Spleen (tissue), 11 donors: ENCODE measurements around the gene DNM1. TPM values are rescaled to one million over a fixed set of nuclear protein-coding genes. Genes with fewer than 3 reads are reported as not detected.

ENCODE experiments used
- DNase-seq: peaks from one replicate; pipeline ENCODE4 v3.0.0-alpha.2; 2020
- H3K27ac ChIP-seq, 8 donors: fragments of 200-600 bp; sonication (generic) in 7 of 8; 1 replicate in 4 of 8; 2 replicates in 4 of 8; pipeline versions ENCODE4 v1.5.0 to v1.8.0; 2016 to 2021; ENCODE audit warnings: inconsistent platforms in 4 of 8, mild to moderate bottlenecking in 4 of 8, moderate library complexity in 1 of 8
- H3K27me3 ChIP-seq, 7 donors: fragments of 200-600 bp; sonication (generic) in 6 of 7; replicated peaks in 1 of 7; 1 replicate in 4 of 7; 2 replicates in 3 of 7; pipeline versions ENCODE4 v1.5.0 to v1.8.0; 2016 to 2021; ENCODE audit warnings: inconsistent platforms in 3 of 7, mild to moderate bottlenecking in 1 of 7
- H3K36me3 ChIP-seq, 6 donors: fragments of 200-600 bp; sonication (generic) in 5 of 6; 1 replicate in 4 of 6; 2 replicates in 2 of 6; pipeline versions ENCODE4 v1.5.0 to v1.8.0; 2016 to 2021; ENCODE audit warnings: inconsistent platforms in 2 of 6
- H3K4me1 ChIP-seq, 6 donors: fragments of 200-600 bp; sonication (generic) in 5 of 6; 1 replicate in 3 of 6; 2 replicates in 3 of 6; pipeline versions ENCODE4 v1.5.0 to v1.8.0; 2016 to 2021; ENCODE audit warnings: inconsistent platforms in 3 of 6
- H3K4me3 ChIP-seq, 8 donors: fragments of 200-600 bp; sonication (generic) in 7 of 8; 1 replicate in 4 of 8; 2 replicates in 4 of 8; pipeline versions ENCODE4 v1.5.0 to v1.8.0; 2016 to 2021; ENCODE audit warnings: inconsistent platforms in 4 of 8, mild to moderate bottlenecking in 4 of 8, moderate library complexity in 2 of 8
- H3K9me3 ChIP-seq, 8 donors: fragments of 200-600 bp; sonication (generic) in 7 of 8; 1 replicate in 4 of 8; 2 replicates in 4 of 8; pipeline versions ENCODE4 v1.5.0 to v1.8.0; 2016 to 2021; ENCODE audit warnings: inconsistent platforms in 4 of 8
- CTCF ChIP-seq, 11 experiments: fragments of 200-600 bp in 7 of 11; fragments of 450-650 bp in 4 of 11; sonication (generic) in 4 of 11; IDR thresholded peaks in 8 of 11; conservative IDR thresholded peaks in 3 of 11; 1 replicate in 7 of 11; 2 replicates in 4 of 11; pipeline versions ENCODE4 v1.4.0 to v1.8.0; 2016 to 2021; ENCODE audit warnings: antibody characterized with exemption in 11 of 11, inconsistent platforms in 4 of 11, mild to moderate bottlenecking in 1 of 11
- POLR2A ChIP-seq, 3 donors: fragments of 450-650 bp; IDR thresholded peaks; one replicate each; pipeline ENCODE4 v1.5.1; 2017; ENCODE audit warnings: antibody characterized with exemption in 3 of 3, mild to moderate bottlenecking in 1 of 3
- POLR2AphosphoS5 ChIP-seq, 3 donors: sonication (generic); formaldehyde crosslinking; IDR thresholded peaks; one replicate each; pipeline ENCODE4 v1.5.1; 2017; ENCODE audit warnings: antibody characterized with exemption in 3 of 3
- WGBS, 5 donors: extraction: QIAGEN DNeasy Blood & Tissue Kit in 3 of 5; methylation state at CpG; one replicate each; pipeline versions ENCODE4 v1.1.5 to v1.1.7; 2013 to 2018; 5-methylcytosine and 5-hydroxymethylcytosine counted together
- intact Hi-C: fragments of 100-400 bp; cut with DNase I; formaldehyde crosslinking; loops from one replicate; pipeline ENCODE4 v1.15.0; 2023; ENCODE audit warnings: low total_unique reads
- polyA plus RNA-seq, 3 donors: library from polyadenylated mRNA; stranded (reverse); fragments of 200-250 nt; gene quantifications; one replicate each; pipeline ENCODE4 v1.2.1, GENCODE V29; 2013
- total RNA-seq, 7 donors: library from RNA; depleted of rRNA in 3 of 7; stranded (reverse); fragments of >200 nt in 3 of 7; fragmentation: NEBNext Ultra II Directional in 4 of 7; extraction: Animal tissue kit (Norgen Biotek cat#: 25700) in 4 of 7; gene quantifications; one replicate each; pipeline versions ENCODE4 v1.1.0 to v1.2.1, GENCODE V29; 2016 to 2021
- donor health status: healthy with polysubstance abuse.
- donor health status: DM: no; HTN: no; CAD: no; lungs with moderate emphysema.
- donor health status: DM: no; HTN: no; CAD: no.
- donor health status: Bipolar disorder and iron deficiency.
- donor health status: healthy.
- donor health status: DM: no; HTN: no; CAD: no.
- donor health status: DM: yes; HTN: yes; CAD: no.

The DNM1 gene
- total and polyA plus RNA-seq, 10 donors = 0.42 to 3.6 (median 1.6) TPM

GRCh38 chr9:128169492-128169891 is 33.7 kb upstream of the DNM1 start:
- WGBS, 5 donors = 91 to 94% (median 92%) methylated on average over 8 of the region's 8 CpGs
- intact Hi-C loops = no loop called here
- H3K4me3 ChIP-seq = no peak overlapping the region
- TF ChIP-seq POLR2A (IDR thresholded peaks at IDR 0.05) (no peak), POLR2AphosphoS5 (IDR thresholded peaks at IDR 0.05) (no peak), CTCF (IDR thresholded peaks at IDR 0.05 in 8 of 11, conservative IDR thresholded peaks at IDR 0.05 in 3 of 11) (no peak)
- H3K9me3 ChIP-seq = no peaks in the 10 kb centered on the region
- H3K4me1 ChIP-seq = peaks cover 0 to under 1% (median 0%) of the 10 kb centered on the region in 6 donors
- DNase-seq = peak; percentile 46
- no peak overlapping the region for H3K27ac ChIP-seq
- H3K27me3 ChIP-seq = no peaks in the 10 kb centered on the region
- peaks cover 3 to 97% (median 64%) of the 10 kb centered on the region in 6 donors for H3K36me3 ChIP-seq

- TF ChIP-seq CTCF (IDR thresholded peaks at IDR 0.05 in 8 of 11, conservative IDR thresholded peaks at IDR 0.05 in 3 of 11) = no peak
- TF ChIP-seq POLR2AphosphoS5 (IDR thresholded peaks at IDR 0.05) = no peak
- TF ChIP-seq POLR2A (IDR thresholded peaks at IDR 0.05) = no peak
- intact Hi-C loops = no loop called here
- 91 to 100% (median 95%) methylated on average over 4 to 8 of the region's 8 CpGs for WGBS, 5 donors
- Histone ChIP-seq H3K36me3 (peaks cover 3 to 97% (median 65%) of the 10 kb centered on the region in 6 donors), H3K27me3 (no peaks in the 10 kb centered on the region), H3K4me1 (no peaks in the 10 kb centered on the region), H3K9me3 (no peaks in the 10 kb centered on the region), H3K4me3 (no peak overlapping the region), H3K27ac (no peak overlapping the region)
- DNase-seq = no peak
Measured at GRCh38 chr9:128169925-128170324, 33.3 kb upstream of the DNM1 start.

- no peaks in the 10 kb centered on the region for H3K27me3 ChIP-seq
- H3K9me3 ChIP-seq = peaks cover 0 to 4% (median 0%) of the 10 kb centered on the region in 8 donors
- H3K36me3 ChIP-seq = peaks cover 6 to 97% (median 69%) of the 10 kb centered on the region in 6 donors
- WGBS, 5 donors = 60 to 94% (median 85%) methylated on average over 4 of the region's 4 CpGs
- DNase-seq = no peak
- no peak overlapping the region for H3K4me3 ChIP-seq
- TF ChIP-seq POLR2A (IDR thresholded peaks at IDR 0.05) (no peak), CTCF (IDR thresholded peaks at IDR 0.05 in 8 of 11, conservative IDR thresholded peaks at IDR 0.05 in 3 of 11) (no peak), POLR2AphosphoS5 (IDR thresholded peaks at IDR 0.05) (no peak)
- intact Hi-C loops = no loop called here
- no peak overlapping the region for H3K27ac ChIP-seq
- H3K4me1 ChIP-seq = peaks cover 0 to 15% (median 2%) of the 10 kb centered on the region in 6 donors
Measured at GRCh38 chr9:128174062-128174461, 29.1 kb upstream of the DNM1 start.

- Histone ChIP-seq H3K36me3 (peaks cover 6 to 97% (median 69%) of the 10 kb centered on the region in 6 donors), H3K27me3 (no peaks in the 10 kb centered on the region), H3K4me1 (peaks cover 0 to 15% (median 2%) of the 10 kb centered on the region in 6 donors), H3K9me3 (peaks cover 0 to 8% (median 0%) of the 10 kb centered on the region in 8 donors), H3K27ac (no peak overlapping the region), H3K4me3 (no peak overlapping the region)
- no peak for TF ChIP-seq POLR2AphosphoS5 (IDR thresholded peaks at IDR 0.05)
- intact Hi-C loops = no loop called here
- 74 to 94% (median 89%) methylated on average over 8 of the region's 8 CpGs for WGBS, 5 donors
- no peak for DNase-seq
Measured at GRCh38 chr9:128175102-128175563, 28.0 kb upstream of the DNM1 start.
